HepG2 (cell line): Measurements from ENCODE around the gene AKR1A1. TPM values are rescaled to one million over a fixed set of nuclear protein-coding genes. Genes with fewer than 3 reads are reported as not detected.

ENCODE experiments used
- ARID2 ChIP-seq: sonication (generic); formaldehyde crosslinking; IDR thresholded peaks from 2 replicates; pipeline ENCODE4 v1.8.1; 2022; ENCODE audit warnings: mild to moderate bottlenecking, missing genetic modification reagents, borderline replicate concordance
- BATF2 ChIP-seq: sonication (generic); formaldehyde crosslinking; IDR thresholded peaks from 2 replicates; pipeline ENCODE4 v1.8.0; 2022; ENCODE audit warnings: mild to moderate bottlenecking, missing genetic modification reagents, moderate library complexity
- BRCA1 ChIP-seq: sonication (generic); formaldehyde crosslinking; IDR thresholded peaks from 2 replicates; pipeline ENCODE4 v1.4.0; 2020; ENCODE audit warnings: missing genetic modification reagents
- ERF ChIP-seq: IDR thresholded peaks from 2 replicates; pipeline ENCODE4 v1.6.1; 2018; ENCODE audit warnings: missing biosample characterization, missing genetic modification reagents
- ETV5 ChIP-seq: IDR thresholded peaks from 2 replicates; pipeline ENCODE4 v1.6.1; 2018; ENCODE audit warnings: missing biosample characterization, missing genetic modification reagents, inconsistent platforms, borderline replicate concordance
- GTF2F1 ChIP-seq: fragments of 150-350 bp; IDR thresholded peaks from 2 replicates; pipeline ENCODE4 v1.6.1; 2014; ENCODE audit warnings: low read length
- MYPOP ChIP-seq: sonication (generic); formaldehyde crosslinking; IDR thresholded peaks from 2 replicates; pipeline ENCODE4 v1.8.1; 2023; ENCODE audit warnings: mild to moderate bottlenecking, moderate library complexity, missing genetic modification reagents
- NCOA1 ChIP-seq: sonication (generic); formaldehyde crosslinking; IDR thresholded peaks from 2 replicates; pipeline ENCODE4 v1.9.0; 2021; ENCODE audit warnings: missing genetic modification reagents
- PAXIP1 ChIP-seq: sonication (generic); formaldehyde crosslinking; conservative IDR thresholded peaks from 2 replicates; pipeline ENCODE4 v1.4.0; 2020; ENCODE audit warnings: mild to moderate bottlenecking, missing genetic modification reagents, moderate library complexity
- RFXAP ChIP-seq: sonication (generic); formaldehyde crosslinking; IDR thresholded peaks from 2 replicates; pipeline ENCODE4 v1.4.0; 2020; ENCODE audit warnings: missing genetic modification reagents, borderline replicate concordance
- SMAD3 ChIP-seq: sonication (generic); formaldehyde crosslinking; IDR thresholded peaks from 2 replicates; pipeline ENCODE4 v1.4.0; 2020; ENCODE audit warnings: missing genetic modification reagents
- SNAPC4 ChIP-seq: sonication (generic); formaldehyde crosslinking; IDR thresholded peaks from 2 replicates; pipeline ENCODE4 v1.4.0; 2020; ENCODE audit warnings: mild to moderate bottlenecking, missing genetic modification reagents
- SRF ChIP-seq: IDR thresholded peaks from 2 replicates; pipeline ENCODE4 v1.6.1; 2011; ENCODE audit warnings: mild to moderate bottlenecking, low read depth, low read length, moderate library complexity
- TCF7L2 ChIP-seq: IDR thresholded peaks from 2 replicates; pipeline ENCODE4 v1.6.1; 2011; ENCODE audit warnings: mild to moderate bottlenecking, low read depth, low read length, moderate library complexity
- ZFP37 ChIP-seq: sonication (generic); formaldehyde crosslinking; IDR thresholded peaks from 2 replicates; pipeline ENCODE4 v1.4.0; 2020; ENCODE audit warnings: missing genetic modification reagents, borderline replicate concordance
- ZGPAT ChIP-seq: IDR thresholded peaks from 2 replicates; pipeline ENCODE4 v1.6.1; 2016; ENCODE audit warnings: mild to moderate bottlenecking
- ZNF207 ChIP-seq: fragments of 450-650 bp; IDR thresholded peaks from 2 replicates; pipeline ENCODE4 v1.6.1; 2016; ENCODE audit warnings: antibody characterized with exemption, borderline replicate concordance
- ZNF557 ChIP-seq: sonication (generic); formaldehyde crosslinking; IDR thresholded peaks from 2 replicates; pipeline ENCODE4 v1.4.0; 2020; ENCODE audit warnings: missing genetic modification reagents
- polyA plus RNA-seq, 8 experiments: library from polyadenylated mRNA; depleted of rRNA in 3 of 8; stranded (reverse) in 7 of 8; unstranded in 1 of 8; fragments of >200 nt; fragmentation: Illumina TruSeq in 4 of 8; extraction: Trizol in 4 of 8; gene quantifications; 2 replicates each; pipeline versions ENCODE4 v1.2.1 to v1.2.3, GENCODE V29; 2011 to 2016; ENCODE audit warnings: low read depth in 4 of 8, missing spikeins in 1 of 8, mixed read lengths in 1 of 8; ENCODE audit not compliant: insufficient read depth in 1 of 8
- total RNA-seq, 5 experiments: library from RNA; depleted of rRNA; stranded (reverse); fragments of >200 nt; fragmentation: Illumina TruSeq; extraction: Trizol; gene quantifications; 2 replicates each; pipeline ENCODE4 v1.2.3, GENCODE V29; 2016; ENCODE audit warnings: low read depth in 1 of 5

AKR1A1 gene
- total and polyA plus RNA-seq, 2 of the 13 experiments (the other 11 are each of a cell fraction or from before 2014, with no cell fraction given) = 181 to 217 TPM

GRCh38 chr1:45584351-45585109 lies 33.9 kb downstream of the AKR1A1 start (continued):
- TF ChIP-seq SMAD3 (CRISPR knock-in tag) (no peak), RFXAP (CRISPR knock-in tag) (no peak; the same call in 1 of the 2 replicates), ZNF207 (no peak), BRCA1 (CRISPR knock-in tag) (no peak), PAXIP1 (CRISPR knock-in tag) (no peak; the same call in 1 of the 2 replicates), ETV5 (CRISPR knock-in tag) (no peak), BATF2 (no peak), MYPOP (CRISPR knock-in tag) (no peak), ZNF557 (no peak), NCOA1 (no peak), ERF (no peak; the same call in 1 of the 2 replicates), SNAPC4 (CRISPR knock-in tag) (no peak), ARID2 (no peak), TCF7L2 (no peak), GTF2F1 (no peak), ZFP37 (no peak), SRF (no peak), ZGPAT (0 out of 2 replicates have a peak, but pooled peaks have one; percentile 16)
